HG02970 (cell line): ENCODE data around the gene NTSR2.
"Not testable (repeated sequence)": the region's sequence is repeated elsewhere in the genome, so short reads cannot be mapped to it uniquely, and the experiment has no call there.

Experiments
- ATAC-seq: cut with Tn5 transposase; IDR thresholded peaks from one replicate; pipeline ENCODE4 v1.9.1; 2021; ENCODE audit warnings: mild to moderate bottlenecking, moderate library complexity, moderate number of reproducible peaks; ENCODE audit not compliant: unreplicated experiment, low FRiP score

Gene NTSR2

GRCh38 chr2:11680182-11680900, 10.3 kb upstream of the NTSR2 start:
- no peak for ATAC-seq

GRCh38 chr2:11679486-11680181, 9.6 kb upstream of the NTSR2 start:
- ATAC-seq, result no peak

- no peak for ATAC-seq
Measured at GRCh38 chr2:11679016-11679415, 9.0 kb upstream of the NTSR2 start.

GRCh38 chr2:11678306-11678960, 8.4 kb upstream of the NTSR2 start:
- ATAC-seq, result no peak

- no peak for ATAC-seq
Measured at GRCh38 chr2:11677136-11678055, 7.4 kb upstream of the NTSR2 start.

GRCh38 chr2:11676640-11677039, 6.6 kb upstream of the NTSR2 start:
- no peak for ATAC-seq

GRCh38 chr2:11675423-11676112, 5.6 kb upstream of the NTSR2 start:
- no peak for ATAC-seq

GRCh38 chr2:11674983-11675382, 5.0 kb upstream of the NTSR2 start:
- no peak for ATAC-seq

- no peak for ATAC-seq
Measured at GRCh38 chr2:11672407-11672806, 2.4 kb upstream of the NTSR2 start.

- no peak for ATAC-seq
Measured at GRCh38 chr2:11667866-11668637, 1.9 kb downstream of the NTSR2 start.

GRCh38 chr2:11667194-11667593, 2.8 kb downstream of the NTSR2 start:
- ATAC-seq, result no peak

GRCh38 chr2:11665510-11666362, 4.3 kb downstream of the NTSR2 start:
- no peak for ATAC-seq

GRCh38 chr2:11665028-11665427, 5.0 kb downstream of the NTSR2 start:
- no peak for ATAC-seq

GRCh38 chr2:11663427-11663826, 6.6 kb downstream of the NTSR2 start:
- no peak for ATAC-seq

GRCh38 chr2:11662882-11663281, 7.1 kb downstream of the NTSR2 start:
- ATAC-seq, result no peak

GRCh38 chr2:11661891-11662435, 8.0 kb downstream of the NTSR2 start:
- no peak for ATAC-seq

GRCh38 chr2:11660396-11660795, 9.6 kb downstream of the NTSR2 start:
- ATAC-seq, result not testable (repeated sequence)

GRCh38 chr2:11659851-11660250, 10.1 kb downstream of the NTSR2 start:
- no peak for ATAC-seq
